SH-SY5Y (cell line): ENCODE results near the gene KCTD13.

ENCODE experiments used
- GATA2 ChIP-seq: IDR thresholded peaks from 2 replicates; pipeline ENCODE4 v1.6.1; 2011; ENCODE audit warnings: mild to moderate bottlenecking, low read depth, low read length
- GATA3 ChIP-seq: IDR thresholded peaks from 2 replicates; pipeline ENCODE4 v1.6.1; 2011; ENCODE audit warnings: low read depth, mild to moderate bottlenecking, low read length, moderate library complexity

The KCTD13 gene

GRCh38 chr16:29920288-29921033 is 5.6 kb downstream of the KCTD13 start:
- TF ChIP-seq GATA3, result no peak
- no peak for TF ChIP-seq GATA2

GRCh38 chr16:29916979-29917378 is 9.0 kb downstream of the KCTD13 start:
- TF ChIP-seq GATA3 (no peak), GATA2 (no peak)

GRCh38 chr16:29915590-29916247 is 10.3 kb downstream of the KCTD13 start:
- TF ChIP-seq GATA3 (no peak), GATA2 (no peak)

- TF ChIP-seq GATA2 (no peak), GATA3 (no peak)
Observed at GRCh38 chr16:29913514-29913913, 12.5 kb downstream of the KCTD13 start.

- TF ChIP-seq GATA3 (no peak), GATA2 (no peak)
Observed at GRCh38 chr16:29912087-29912486, 13.9 kb downstream of the KCTD13 start.

GRCh38 chr16:29911676-29912010 is 14.4 kb downstream of the KCTD13 start:
- TF ChIP-seq GATA3 (no peak), GATA2 (no peak)

GRCh38 chr16:29910819-29911675 is 15.0 kb downstream of the KCTD13 start:
- TF ChIP-seq GATA3, result no peak
- TF ChIP-seq GATA2, result no peak

GRCh38 chr16:29909391-29909790 is 16.6 kb downstream of the KCTD13 start:
- TF ChIP-seq GATA3 (no peak), GATA2 (no peak)

GRCh38 chr16:29908719-29909220 is 17.3 kb downstream of the KCTD13 start:
- TF ChIP-seq GATA2 (no peak), GATA3 (no peak)

GRCh38 chr16:29907973-29908372 is 18.1 kb downstream of the KCTD13 start:
- TF ChIP-seq GATA2 (no peak), GATA3 (no peak)

- TF ChIP-seq GATA3 (no peak), GATA2 (no peak)
Observed at GRCh38 chr16:29906520-29907244, 19.3 kb downstream of the KCTD13 start.

GRCh38 chr16:29905668-29906067 is 20.4 kb downstream of the KCTD13 start:
- no peak for TF ChIP-seq GATA3
- TF ChIP-seq GATA2, result no peak

- no peak for TF ChIP-seq GATA2
- no peak for TF ChIP-seq GATA3
Observed at GRCh38 chr16:29904947-29905346, 21.1 kb downstream of the KCTD13 start.

- TF ChIP-seq GATA3 (no peak), GATA2 (no peak)
Observed at GRCh38 chr16:29903590-29903989, 22.4 kb downstream of the KCTD13 start.
